ENCODE results near the gene C14orf180.

C14orf180 gene

GRCh38 chr14:104561632-104562495 is 17.7 kb upstream of the C14orf180 start:
- TF ChIP-seq CTCF (IDR thresholded peaks at IDR 0.05; ENCODE audit: poor library complexity, severe bottlenecking) = no peak
- ATAC-seq (ENCODE audit: low read depth) (no peak), DNase-seq (ENCODE audit: low spot score) (no peak)
- Histone ChIP-seq H3K4me1 (ENCODE audit: insufficient read depth, poor library complexity, severe bottlenecking) (no peaks in the 10 kb centered on the region), H3K27me3 (ENCODE audit: insufficient read depth, poor library complexity, severe bottlenecking) (peaks cover 58% of the 10 kb centered on the region), H3K9me3 (ENCODE audit: severe bottlenecking) (no peaks in the 10 kb centered on the region), H3K27ac (ENCODE audit: poor library complexity, severe bottlenecking) (no peak overlapping the region), H3K4me3 (ENCODE audit: severe bottlenecking) (no peak overlapping the region), H3K36me3 (ENCODE audit: low read depth) (no peaks in the 10 kb centered on the region)

GRCh38 chr14:104562606-104563005 is 17.0 kb upstream of the C14orf180 start:
- Histone ChIP-seq H3K27me3 (ENCODE audit: insufficient read depth, poor library complexity, severe bottlenecking) (peaks cover 58% of the 10 kb centered on the region), H3K9me3 (ENCODE audit: severe bottlenecking) (no peaks in the 10 kb centered on the region), H3K27ac (ENCODE audit: poor library complexity, severe bottlenecking) (no peak overlapping the region), H3K4me1 (ENCODE audit: insufficient read depth, poor library complexity, severe bottlenecking) (no peaks in the 10 kb centered on the region), H3K36me3 (ENCODE audit: low read depth) (no peaks in the 10 kb centered on the region), H3K4me3 (ENCODE audit: severe bottlenecking) (no peak overlapping the region)
- ATAC-seq (ENCODE audit: low read depth) (no peak), DNase-seq (ENCODE audit: low spot score) (no peak)
- no peak for TF ChIP-seq CTCF (IDR thresholded peaks at IDR 0.05; ENCODE audit: poor library complexity, severe bottlenecking)

- no peak for TF ChIP-seq CTCF (IDR thresholded peaks at IDR 0.05; ENCODE audit: poor library complexity, severe bottlenecking)
- no peaks in the 10 kb centered on the region for H3K36me3 ChIP-seq (ENCODE audit: low read depth)
- peaks cover 64% of the 10 kb centered on the region for H3K27me3 ChIP-seq (ENCODE audit: insufficient read depth, poor library complexity, severe bottlenecking)
- no peaks in the 10 kb centered on the region for H3K9me3 ChIP-seq (ENCODE audit: severe bottlenecking)
- no peak overlapping the region for H3K4me3 ChIP-seq (ENCODE audit: severe bottlenecking)
- no peak overlapping the region for H3K27ac ChIP-seq (ENCODE audit: poor library complexity, severe bottlenecking)
- H3K4me1 ChIP-seq (ENCODE audit: insufficient read depth, poor library complexity, severe bottlenecking) = no peaks in the 10 kb centered on the region
- ATAC-seq (ENCODE audit: low read depth) (no peak), DNase-seq (ENCODE audit: low spot score) (no peak)
Measured at GRCh38 chr14:104563191-104563741, 16.3 kb upstream of the C14orf180 start.

- H3K4me3 ChIP-seq (ENCODE audit: severe bottlenecking) = no peak overlapping the region
- DNase-seq (ENCODE audit: low spot score) = no peak
- H3K36me3 ChIP-seq (ENCODE audit: low read depth) = no peaks in the 10 kb centered on the region
- peak; percentile 89 for TF ChIP-seq CTCF (IDR thresholded peaks at IDR 0.05; ENCODE audit: poor library complexity, severe bottlenecking)
- no peak overlapping the region for H3K27ac ChIP-seq (ENCODE audit: poor library complexity, severe bottlenecking)
- peaks cover 71% of the 10 kb centered on the region for H3K27me3 ChIP-seq (ENCODE audit: insufficient read depth, poor library complexity, severe bottlenecking)
- no peaks in the 10 kb centered on the region for H3K9me3 ChIP-seq (ENCODE audit: severe bottlenecking)
- ATAC-seq (ENCODE audit: low read depth) = peak; percentile 77
- H3K4me1 ChIP-seq (ENCODE audit: insufficient read depth, poor library complexity, severe bottlenecking) = no peaks in the 10 kb centered on the region
Measured at GRCh38 chr14:104563742-104564615, 15.6 kb upstream of the C14orf180 start.
